Epidermal melanocyte (primary cell): Measurements from ENCODE around the gene BDP1.

Source experiments
- DNase-seq: peaks from one replicate; pipeline ENCODE4 v3.0.0; 2011; ENCODE audit warnings: low spot score; ENCODE audit not compliant: insufficient read length

The BDP1 gene

GRCh38 chr5:71615809-71616208 lies 160.4 kb downstream of the BDP1 start:
- DNase-seq = no peak
